Loucy (cell line): ENCODE data around the gene STK11IP.
A peak's percentile ranks its signal among the peaks of the same experiment; 100 is the strongest.

Experiments
- H2AFZ ChIP-seq: fragments of 200-600 bp; sonication (generic); 2 replicates; pipeline ENCODE4 v1.6.0; 2016; ENCODE audit warnings: antibody characterized with exemption, mild to moderate bottlenecking, low read length, moderate library complexity
- H3F3A ChIP-seq: fragments of 200-600 bp; 2 replicates; pipeline ENCODE4 v1.6.0; 2016; ENCODE audit warnings: antibody characterized with exemption, low read depth, mild to moderate bottlenecking
- H3K27me3 ChIP-seq: fragments of 200-600 bp; sonication (generic); 2 replicates; pipeline ENCODE4 v1.6.1; 2014; ENCODE audit warnings: low read length, mild to moderate bottlenecking; ENCODE audit not compliant: insufficient read depth, poor library complexity, severe bottlenecking
- H3K36me3 ChIP-seq: fragments of 200-600 bp; sonication (generic); 2 replicates; pipeline ENCODE4 v1.6.1; 2016; ENCODE audit warnings: low read length; ENCODE audit not compliant: insufficient read depth
- H3K4me1 ChIP-seq: fragments of 200-600 bp; sonication (generic); 2 replicates; pipeline ENCODE4 v1.5.1; 2014; ENCODE audit warnings: low read length, mild to moderate bottlenecking; ENCODE audit not compliant: insufficient read depth, poor library complexity, severe bottlenecking
- H3K4me2 ChIP-seq: fragments of 200-600 bp; sonication (generic); 2 replicates; pipeline ENCODE4 v1.6.0; 2014; ENCODE audit warnings: antibody characterized with exemption, low read length, low read depth, mild to moderate bottlenecking; ENCODE audit not compliant: poor library complexity, severe bottlenecking
- H3K4me3 ChIP-seq: fragments of 200-600 bp; sonication (generic); 2 replicates; pipeline ENCODE4 v1.5.1; 2014; ENCODE audit warnings: low read length, mild to moderate bottlenecking, mixed read lengths; ENCODE audit not compliant: poor library complexity, severe bottlenecking
- H3K79me2 ChIP-seq: fragments of 200-600 bp; sonication (generic); 2 replicates; pipeline ENCODE4 v1.6.1; 2014; ENCODE audit warnings: low read length; ENCODE audit not compliant: insufficient read depth
- H3K9ac ChIP-seq: fragments of 200-600 bp; sonication (generic); 2 replicates; pipeline ENCODE4 v1.6.0; 2014; ENCODE audit warnings: mild to moderate bottlenecking, low read depth, low read length, moderate library complexity; ENCODE audit not compliant: poor library complexity, severe bottlenecking
- H3K9me2 ChIP-seq: fragments of 200-600 bp; sonication (generic); replicated peaks from 2 replicates; pipeline ENCODE4 v1.6.1; 2016; ENCODE audit warnings: low read depth, low read length, mixed read lengths
- H3K9me3 ChIP-seq: fragments of 200-600 bp; sonication (generic); 2 replicates; pipeline ENCODE4 v1.6.1; 2014; ENCODE audit warnings: mild to moderate bottlenecking, antibody characterized with exemption, low read length, low read depth; ENCODE audit not compliant: insufficient read depth
- H4K20me1 ChIP-seq: fragments of 200-600 bp; sonication (generic); 2 replicates; pipeline ENCODE4 v1.6.0; 2014; ENCODE audit warnings: antibody characterized with exemption, low read length, mild to moderate bottlenecking; ENCODE audit not compliant: insufficient read depth, poor library complexity, severe bottlenecking
- CTCF ChIP-seq: fragments of 200-600 bp; sonication (generic); conservative IDR thresholded peaks from 2 replicates; pipeline ENCODE4 v1.5.1; 2014; ENCODE audit warnings: mild to moderate bottlenecking, antibody characterized with exemption, low read length
- EZH2phosphoT487 ChIP-seq: fragments of 200-600 bp; IDR thresholded peaks from 2 replicates; pipeline ENCODE4 v1.6.1; 2018; ENCODE audit warnings: antibody characterized with exemption, mild to moderate bottlenecking, moderate library complexity, borderline replicate concordance

STK11IP gene

GRCh38 chr2:219598308-219599078 is 836 bp downstream of the STK11IP start:
- Histone ChIP-seq H3K9ac (peak overlapping the region; percentile 92), H3K27me3 (no peaks in the 10 kb centered on the region), H3K79me2 (peaks cover 5% of the 10 kb centered on the region; the same call in 1 of the 2 replicates), H4K20me1 (no peaks in the 10 kb centered on the region), H2AFZ (no peak overlapping the region), H3K9me2 (no peaks in the 10 kb centered on the region), H3K36me3 (peaks cover 8% of the 10 kb centered on the region; the same call in 1 of the 2 replicates), H3F3A (no peaks in the 10 kb centered on the region), H3K4me3 (peak overlapping the region; percentile 88), H3K4me1 (peaks cover 10% of the 10 kb centered on the region), H3K4me2 (peak overlapping the region; percentile 88), H3K9me3 (no peaks in the 10 kb centered on the region)
- no peak for TF ChIP-seq CTCF
- TF ChIP-seq EZH2phosphoT487: no peak

GRCh38 chr2:219603771-219604170 is 6.1 kb downstream of the STK11IP start:
- no peak overlapping the region for H3K4me3 ChIP-seq
- H3K4me1 ChIP-seq: no peaks in the 10 kb centered on the region
- no peak for TF ChIP-seq CTCF
- no peak for TF ChIP-seq EZH2phosphoT487
- H3K36me3 ChIP-seq: peaks cover 16% of the 10 kb centered on the region; the same call in 1 of the 2 replicates
- H3K27me3 ChIP-seq: no peaks in the 10 kb centered on the region
- H3K4me2 ChIP-seq: no peak overlapping the region
- no peak overlapping the region for H2AFZ ChIP-seq
- H3K79me2 ChIP-seq: no peaks in the 10 kb centered on the region
- H3F3A ChIP-seq: no peaks in the 10 kb centered on the region
- no peaks in the 10 kb centered on the region for H4K20me1 ChIP-seq
- no peaks in the 10 kb centered on the region for H3K9me3 ChIP-seq
- H3K9me2 ChIP-seq: no peaks in the 10 kb centered on the region
- H3K9ac ChIP-seq: no peak overlapping the region

GRCh38 chr2:219605607-219605954 is 7.9 kb downstream of the STK11IP start:
- Histone ChIP-seq H3K9me3 (no peaks in the 10 kb centered on the region), H3K4me1 (no peaks in the 10 kb centered on the region), H2AFZ (no peak overlapping the region), H4K20me1 (no peaks in the 10 kb centered on the region), H3K4me2 (no peak overlapping the region), H3K79me2 (no peaks in the 10 kb centered on the region), H3F3A (no peaks in the 10 kb centered on the region), H3K4me3 (no peak overlapping the region), H3K36me3 (peaks cover 16% of the 10 kb centered on the region; the same call in 1 of the 2 replicates), H3K9me2 (no peaks in the 10 kb centered on the region), H3K27me3 (no peaks in the 10 kb centered on the region), H3K9ac (no peak overlapping the region)
- TF ChIP-seq CTCF (no peak), EZH2phosphoT487 (no peak)
